GM12891 (cell line): Measurements from ENCODE around the gene MOV10.

ENCODE experiments used
- PAX5 ChIP-seq: IDR thresholded peaks from 2 replicates; pipeline ENCODE4 v1.6.1; 2011; ENCODE audit warnings: low read length, moderate library complexity, mild to moderate bottlenecking; ENCODE audit not compliant: insufficient read depth, severe bottlenecking
- POLR2A ChIP-seq: IDR thresholded peaks from 2 replicates; pipeline ENCODE4 v1.6.1; 2011; ENCODE audit warnings: low read depth, low read length, control low read depth
- POLR2AphosphoS5 ChIP-seq: IDR thresholded peaks from 2 replicates; pipeline ENCODE4 v1.6.1; 2011; ENCODE audit warnings: low read depth, low read length, control low read depth
- SPI1 ChIP-seq: IDR thresholded peaks from 2 replicates; pipeline ENCODE4 v1.6.1; 2011; ENCODE audit warnings: low read depth, low read length, control low read depth
- TAF1 ChIP-seq: IDR thresholded peaks from 2 replicates; pipeline ENCODE4 v1.6.1; 2011; ENCODE audit warnings: low read depth, low read length, control low read depth

DNA sequence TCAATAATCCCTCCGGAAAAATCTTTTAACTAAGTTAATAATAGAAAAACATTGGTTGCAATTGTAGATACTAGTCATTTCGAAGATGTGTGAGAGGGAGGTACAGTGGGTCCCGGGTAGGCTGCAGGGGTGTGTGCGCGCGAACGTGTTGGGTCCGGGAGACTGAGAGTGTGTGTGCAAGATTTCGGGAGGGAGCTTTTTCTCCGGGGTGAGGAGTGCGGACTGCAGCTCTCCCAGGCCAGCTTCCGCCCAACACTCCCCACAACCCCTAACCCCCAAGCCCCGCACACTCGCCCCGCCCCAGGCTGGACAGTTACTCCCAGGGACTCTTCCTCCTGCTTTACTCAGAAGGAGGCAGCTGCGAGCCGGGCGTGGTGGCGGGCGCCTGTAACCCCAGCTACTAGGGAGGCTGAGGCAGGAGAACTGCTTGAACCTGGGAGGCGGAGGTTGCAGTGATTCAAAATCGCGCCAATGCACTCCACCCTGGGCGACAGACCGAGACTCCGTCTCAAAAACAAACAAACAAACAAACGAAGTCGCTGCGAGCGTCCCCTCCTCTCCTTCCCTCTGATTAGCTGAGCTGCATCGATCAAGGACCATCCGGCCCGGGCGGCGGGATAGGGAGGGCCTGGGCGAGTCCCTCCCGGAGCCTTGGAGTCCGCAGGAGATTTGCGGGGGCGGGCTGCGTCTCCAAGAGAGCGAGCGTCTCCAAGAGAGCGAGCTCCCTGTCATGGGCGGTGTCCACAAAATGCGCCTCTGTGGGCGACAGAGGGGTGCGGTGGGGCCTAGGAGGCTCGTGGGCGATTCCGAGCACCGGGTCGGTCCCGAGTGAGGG lies 68.9 kb downstream of the MOV10 start:
- TF ChIP-seq TAF1, result no peak
- no peak for TF ChIP-seq POLR2A
- no peak for TF ChIP-seq PAX5
- TF ChIP-seq POLR2AphosphoS5, result no peak
- no peak for TF ChIP-seq SPI1
